Measurements from ENCODE around the gene MTHFD1L.
"Not testable (repeated sequence)": the region's sequence is repeated elsewhere in the genome, so short reads cannot be mapped to it uniquely, and the experiment has no call there.

DNA sequence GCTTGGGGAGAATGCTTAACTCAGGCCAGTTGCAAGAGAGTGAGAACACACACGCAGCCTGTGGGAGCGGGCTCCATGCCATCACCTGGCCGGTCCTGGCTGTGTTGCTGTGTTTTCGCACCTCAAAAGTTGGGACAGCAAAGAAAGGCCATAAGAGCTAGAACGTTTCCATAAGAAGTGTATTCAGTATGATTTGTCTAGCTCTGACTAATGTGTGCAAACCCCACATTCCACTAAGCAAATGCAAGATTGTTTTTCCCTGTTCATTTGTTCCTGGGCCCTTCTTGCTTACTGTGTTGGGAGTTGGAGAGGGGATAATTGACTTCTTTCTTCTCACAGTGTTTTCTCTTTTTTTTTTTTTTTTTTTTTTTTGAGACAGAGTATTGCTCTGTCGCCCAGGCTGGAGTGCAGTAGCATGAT, 177.4 kb downstream of the MTHFD1L start:
- TF ChIP-seq BHLHE40 (IDR thresholded peaks at IDR 0.05; ENCODE audit: borderline replicate concordance); ELF4 (IDR thresholded peaks at IDR 0.05); FOXA1 (IDR thresholded peaks at IDR 0.05); SP1 (IDR thresholded peaks at IDR 0.05): not testable (repeated sequence)
